GM21717 (cell line): Measurements from ENCODE around the gene LTA4H.

Experiments
- ATAC-seq: cut with Tn5 transposase; IDR thresholded peaks from one replicate; pipeline ENCODE4 v1.9.1; 2021; ENCODE audit warnings: mild to moderate bottlenecking, moderate library complexity; ENCODE audit not compliant: unreplicated experiment

The LTA4H gene

DNA sequence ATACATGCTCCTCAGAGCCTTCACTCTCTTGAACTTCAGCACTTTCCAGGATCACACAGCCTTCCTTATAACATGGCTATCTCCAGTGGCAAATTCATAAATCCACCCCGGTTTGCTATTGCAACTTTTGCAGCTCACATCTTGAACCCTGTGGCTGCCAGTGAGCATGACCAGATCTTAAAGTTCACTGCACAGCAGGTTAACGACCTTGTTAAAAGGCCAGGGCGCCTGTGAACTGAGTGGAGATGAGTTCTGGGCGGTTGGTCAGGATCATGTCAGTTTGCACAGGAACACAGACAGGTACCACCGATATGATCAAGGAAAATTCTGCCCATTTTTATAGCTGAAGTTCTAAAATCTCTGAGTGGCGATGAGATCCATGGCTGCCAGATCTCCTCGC is 24.7 kb upstream of the LTA4H start:
- ATAC-seq = no peak

DNA sequence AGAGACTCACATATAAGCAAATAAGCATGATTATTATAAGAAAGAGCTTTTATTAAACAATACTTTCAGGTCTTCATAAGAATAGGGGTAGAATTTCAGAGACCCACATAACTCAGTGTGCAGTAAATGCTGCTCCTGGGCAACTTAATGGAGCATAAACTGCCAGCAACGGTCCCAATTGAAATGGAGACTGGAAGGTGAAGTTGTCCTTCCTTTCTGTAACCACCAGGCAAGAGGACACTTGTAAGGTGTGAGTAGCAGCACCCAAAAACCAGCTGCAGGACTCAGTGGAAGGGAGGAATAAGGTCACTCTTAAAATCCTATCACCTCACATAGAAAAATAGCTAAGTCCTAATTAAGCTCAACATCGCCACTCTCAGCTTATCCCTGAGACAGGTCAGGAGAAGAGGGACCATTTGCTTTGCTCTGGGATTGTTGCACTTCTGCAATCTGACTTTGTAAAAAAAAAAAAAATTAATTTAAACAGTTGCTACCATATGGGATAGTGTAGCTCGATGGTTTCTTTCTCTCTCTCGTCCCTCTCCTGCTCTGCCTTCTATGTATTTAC is 22.7 kb upstream of the LTA4H start:
- no peak for ATAC-seq

- no peak for ATAC-seq
These were observed 21.5 kb upstream of the LTA4H start for GRCh38 chr12:96056646-96057455.

- ATAC-seq = no peak
These were observed 18.8 kb upstream of the LTA4H start for GRCh38 chr12:96054244-96054610.

DNA sequence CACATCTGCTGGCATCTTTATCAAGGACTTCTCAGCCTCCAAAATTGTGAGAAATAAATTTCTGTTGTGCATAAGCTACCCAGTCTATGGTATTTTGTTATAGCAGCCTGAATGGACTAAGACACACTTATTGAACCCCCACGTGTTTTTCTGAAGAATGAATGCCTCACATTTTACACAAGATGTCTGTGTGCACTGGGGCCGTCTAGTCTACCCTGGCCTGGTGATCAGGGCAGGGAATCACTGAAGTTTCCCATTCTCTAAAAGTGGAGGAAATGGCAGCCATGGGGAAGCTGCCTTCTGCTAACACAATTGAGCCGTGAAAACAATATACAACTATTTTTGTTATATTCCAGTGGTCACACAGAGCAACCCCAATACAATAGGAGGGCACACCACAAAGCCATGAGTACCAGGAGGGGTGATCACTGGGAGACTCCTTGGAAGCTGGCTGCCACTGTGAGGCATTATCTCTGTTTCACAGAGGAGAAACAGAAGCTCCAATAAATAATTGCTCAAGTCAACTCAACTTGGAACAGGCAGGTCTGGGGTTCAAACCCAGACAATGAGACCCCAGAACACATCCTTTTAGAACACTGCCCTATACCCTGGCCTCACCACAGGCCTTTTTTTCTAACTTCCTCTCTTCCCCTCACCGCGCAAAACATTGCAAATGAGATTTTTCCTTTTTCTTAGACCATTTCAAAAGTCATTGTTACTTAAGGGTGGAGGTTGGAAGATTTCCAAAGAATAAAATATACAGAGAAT is 18.3 kb upstream of the LTA4H start:
- ATAC-seq = no peak

DNA sequence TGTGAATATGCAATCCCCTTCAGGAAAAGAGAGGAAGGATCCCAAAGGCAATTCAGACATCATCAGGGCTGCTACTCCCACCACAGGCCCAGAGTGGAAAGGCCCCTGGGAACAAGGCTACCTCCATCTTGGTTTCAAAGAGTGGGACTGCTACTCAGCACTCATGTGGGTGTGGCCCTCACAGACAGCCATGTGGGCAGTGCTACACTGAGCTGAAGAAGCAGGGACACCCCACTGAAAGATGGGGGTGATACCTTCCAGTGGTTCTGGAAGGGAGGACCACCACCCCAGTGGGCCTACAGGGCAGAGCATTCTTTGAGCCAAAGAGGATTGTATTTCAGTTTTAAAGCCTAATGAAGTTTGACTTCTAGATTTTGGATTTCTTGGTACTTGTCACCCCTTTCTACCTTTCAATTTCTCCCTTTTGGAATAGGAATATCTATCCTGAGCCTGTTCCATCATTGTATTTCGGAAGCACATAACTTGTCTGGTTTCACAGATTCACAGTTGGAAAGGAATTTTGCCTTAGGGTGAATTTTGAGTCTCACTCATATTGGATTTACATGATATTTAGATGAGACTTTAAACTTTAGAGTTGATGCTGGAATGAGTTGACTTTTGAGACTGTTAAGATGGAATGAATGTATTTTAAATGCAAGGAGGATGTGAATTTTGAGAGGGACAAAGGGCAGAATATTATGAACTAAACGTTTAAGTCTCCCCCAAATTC is 16.5 kb upstream of the LTA4H start:
- no peak for ATAC-seq

DNA sequence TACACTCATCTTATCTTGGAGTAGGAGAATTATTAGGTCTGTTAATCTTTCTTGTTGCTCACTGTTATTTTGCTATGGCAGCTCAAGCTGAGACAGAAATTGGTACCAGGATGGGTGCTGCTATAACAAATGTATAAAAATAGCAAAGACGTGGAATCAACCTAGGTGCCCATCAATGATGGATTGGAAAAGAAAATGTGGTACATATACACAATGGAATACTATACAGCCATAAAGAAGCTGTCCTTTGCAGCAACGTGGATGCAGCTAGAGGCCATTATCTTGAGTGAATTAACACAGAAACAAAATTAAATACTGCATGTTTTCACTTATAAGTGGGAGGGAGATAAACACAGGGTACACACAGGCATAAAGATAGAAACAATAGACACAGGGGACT is 14.8 kb upstream of the LTA4H start:
- ATAC-seq = no peak

- no peak for ATAC-seq
These were observed 13.7 kb upstream of the LTA4H start for GRCh38 chr12:96049101-96049500.

DNA sequence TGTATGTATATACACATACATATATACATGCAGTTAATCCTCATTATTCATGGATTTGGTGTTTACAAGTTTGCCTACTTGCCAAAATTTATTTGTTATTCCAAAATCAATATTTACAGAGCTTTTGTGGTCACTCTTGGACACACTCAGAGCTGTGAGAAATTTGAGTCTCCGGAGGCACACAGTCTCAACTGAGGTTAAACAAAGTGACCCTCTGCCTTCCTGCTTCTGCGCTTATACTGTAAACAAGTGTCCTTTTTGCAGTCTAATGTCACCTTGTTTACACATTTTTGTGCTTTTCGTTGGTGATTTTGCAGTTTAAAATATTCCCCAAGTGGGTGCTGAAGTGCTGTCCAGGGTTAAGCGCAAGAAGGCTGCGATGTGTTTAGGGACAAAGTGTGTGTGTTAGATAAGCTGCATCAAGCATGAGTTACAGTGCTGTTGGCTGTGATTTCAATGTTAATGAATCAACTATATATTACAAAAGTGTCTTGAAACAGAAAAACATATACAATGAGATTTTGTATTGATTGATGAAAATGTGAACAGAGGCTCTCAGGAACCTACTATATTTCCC is 13.1 kb upstream of the LTA4H start:
- no peak for ATAC-seq

GRCh38 chr12:96047229-96048211 is 12.1 kb upstream of the LTA4H start:
- peak; percentile 77 for ATAC-seq

DNA sequence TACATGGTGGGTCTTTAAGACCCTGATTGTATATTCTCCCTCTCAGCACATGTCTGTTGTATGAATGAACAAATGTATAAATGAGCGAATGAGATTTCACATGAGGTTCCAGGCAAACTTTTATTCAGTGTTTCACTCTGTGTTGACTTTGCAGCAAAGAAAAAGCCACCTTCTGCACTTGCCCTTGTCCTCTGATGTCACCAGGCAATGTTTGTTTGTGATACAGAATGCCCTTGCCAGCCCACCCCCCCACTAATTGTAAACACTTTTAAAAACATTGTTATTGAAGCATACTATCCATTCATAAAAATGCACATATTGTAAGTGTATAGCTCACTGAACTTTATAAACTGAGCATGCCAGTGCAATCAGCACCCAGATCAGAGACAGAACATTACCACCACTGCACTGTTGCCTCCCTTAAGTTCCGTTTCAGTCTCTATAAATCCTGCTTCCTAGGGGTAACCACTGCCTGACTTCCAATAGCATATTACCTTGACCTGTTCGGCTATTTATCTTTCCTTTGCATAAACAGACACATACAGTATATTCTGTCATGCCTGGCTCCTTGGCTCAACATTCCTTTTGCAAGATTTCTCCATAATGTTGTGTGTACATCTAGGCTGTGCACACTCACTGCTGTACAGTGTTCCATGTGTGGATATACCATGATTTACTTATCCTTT is 11.3 kb upstream of the LTA4H start:
- ATAC-seq = no peak

DNA sequence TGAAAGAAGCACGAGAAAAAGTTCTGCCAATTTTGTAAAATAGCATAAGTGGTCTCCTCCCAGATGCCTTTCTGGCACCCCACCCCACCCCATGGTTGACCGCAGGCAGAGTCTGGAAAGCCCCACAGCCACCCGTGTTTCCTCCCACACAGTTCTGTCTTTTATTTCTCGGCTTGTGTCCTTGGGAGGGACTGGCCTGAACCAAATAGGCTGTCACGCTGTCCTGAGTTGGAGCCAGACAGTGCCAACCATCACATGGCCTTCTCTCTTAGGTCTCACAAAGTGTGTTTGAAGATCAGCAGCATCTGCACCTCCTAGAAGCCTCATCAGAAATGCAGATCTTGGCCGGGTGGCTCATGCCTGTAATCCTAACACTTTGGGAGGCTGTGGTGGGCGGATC is 10.2 kb upstream of the LTA4H start:
- ATAC-seq = no peak

DNA sequence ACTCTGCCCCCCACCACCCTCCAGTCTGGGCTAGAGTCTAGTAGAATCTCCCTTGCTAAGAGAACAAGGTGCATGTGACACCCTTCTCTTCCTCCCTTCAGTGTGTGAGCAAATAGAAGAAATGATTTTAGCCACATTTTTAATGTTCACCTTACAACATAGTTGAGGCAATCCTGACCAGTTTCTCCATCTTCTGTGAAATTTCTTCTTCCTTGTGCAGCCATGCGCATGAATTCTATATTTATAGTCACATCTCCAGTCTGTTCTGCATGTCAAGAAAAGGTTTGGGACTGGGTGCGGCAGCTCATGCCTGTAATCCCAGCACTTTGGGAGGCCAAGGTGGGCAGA is 9.5 kb upstream of the LTA4H start:
- ATAC-seq = no peak

GRCh38 chr12:96044017-96044942 is 8.9 kb upstream of the LTA4H start:
- no peak for ATAC-seq

DNA sequence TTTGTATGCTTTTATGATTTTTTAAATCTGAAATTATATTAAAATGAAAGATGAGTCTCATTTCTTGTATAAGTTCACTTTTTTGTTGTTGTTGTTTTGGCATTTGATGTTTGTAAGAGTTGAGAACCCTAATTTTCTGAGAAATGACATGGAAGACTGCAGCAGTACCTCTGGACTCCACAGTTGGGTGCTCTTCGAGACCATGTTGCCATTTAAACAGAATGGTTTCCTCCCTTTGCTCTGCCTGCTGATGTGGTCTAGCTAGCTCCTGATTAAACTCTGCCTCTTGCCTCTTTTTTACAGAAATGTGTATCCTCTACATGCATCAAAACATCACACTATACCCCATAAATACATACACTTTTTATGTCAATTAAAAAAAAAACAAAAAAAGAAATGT is 5.8 kb upstream of the LTA4H start:
- no peak for ATAC-seq

DNA sequence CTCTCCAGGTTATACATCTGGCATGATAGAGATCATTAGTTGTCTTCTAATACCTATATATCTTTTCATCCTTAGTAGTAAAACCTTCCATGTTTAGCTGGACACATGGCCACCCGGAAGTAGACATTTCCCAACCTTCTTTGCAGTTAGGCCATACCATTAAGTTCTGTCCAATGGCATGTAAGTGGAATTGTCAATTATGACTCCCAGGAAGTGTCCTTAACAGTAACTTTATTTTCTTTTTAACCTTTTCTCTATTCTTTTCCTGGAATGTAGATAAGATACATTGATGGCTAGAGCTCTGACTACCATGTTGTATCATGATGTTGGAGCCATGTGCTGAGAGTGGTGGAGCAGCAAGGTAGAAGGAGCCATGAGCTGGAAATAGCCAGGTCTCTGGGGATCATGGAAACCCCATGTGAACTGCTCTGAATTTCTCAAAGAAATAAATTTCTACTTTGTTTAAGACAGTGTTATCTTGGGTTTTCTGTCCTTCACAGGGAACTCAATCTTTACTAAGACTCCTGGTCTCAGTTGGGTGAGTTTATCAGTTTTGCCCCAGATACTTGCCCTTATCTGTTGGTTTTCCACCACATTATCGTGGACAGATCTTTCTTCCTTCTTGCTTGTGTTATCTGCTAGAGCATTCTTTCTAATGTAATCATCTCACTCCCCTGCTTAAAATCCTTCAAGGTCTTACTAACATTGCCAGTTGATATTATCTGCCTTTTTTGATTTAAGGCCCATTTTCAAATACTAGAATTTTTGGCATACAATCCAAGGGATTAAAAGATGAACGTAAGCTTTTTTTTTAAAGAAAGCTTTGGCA is 5.1 kb upstream of the LTA4H start:
- ATAC-seq = no peak

DNA sequence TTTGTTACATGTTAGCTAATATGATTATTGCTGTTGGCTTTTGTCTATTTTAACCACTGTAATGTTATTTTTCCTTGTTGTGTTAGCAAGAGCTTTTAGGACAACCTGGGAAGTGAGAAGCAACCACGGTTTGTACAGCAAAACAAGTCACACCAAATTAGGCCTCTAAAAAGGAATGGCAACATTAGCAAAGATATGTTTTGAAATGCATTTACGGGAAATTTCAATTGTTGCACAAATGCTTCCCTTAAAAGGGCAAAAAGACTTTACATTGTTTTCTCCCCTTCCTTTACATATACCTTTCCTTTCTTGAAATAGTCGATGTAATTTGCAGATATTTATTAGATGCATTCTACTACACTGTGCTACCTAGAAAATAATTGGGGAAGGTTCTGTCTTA is 4.1 kb upstream of the LTA4H start:
- no peak for ATAC-seq
